HG03378 (cell line): ENCODE measurements around the gene VAV2.
"Not testable (repeated sequence)": the region's sequence is repeated elsewhere in the genome, so short reads cannot be mapped to it uniquely, and the experiment has no call there.

ENCODE experiments used
- ATAC-seq: cut with Tn5 transposase; IDR thresholded peaks from one replicate; pipeline ENCODE4 v1.9.1; 2021; ENCODE audit warnings: mild to moderate bottlenecking, moderate library complexity; ENCODE audit not compliant: unreplicated experiment

The VAV2 gene

DNA sequence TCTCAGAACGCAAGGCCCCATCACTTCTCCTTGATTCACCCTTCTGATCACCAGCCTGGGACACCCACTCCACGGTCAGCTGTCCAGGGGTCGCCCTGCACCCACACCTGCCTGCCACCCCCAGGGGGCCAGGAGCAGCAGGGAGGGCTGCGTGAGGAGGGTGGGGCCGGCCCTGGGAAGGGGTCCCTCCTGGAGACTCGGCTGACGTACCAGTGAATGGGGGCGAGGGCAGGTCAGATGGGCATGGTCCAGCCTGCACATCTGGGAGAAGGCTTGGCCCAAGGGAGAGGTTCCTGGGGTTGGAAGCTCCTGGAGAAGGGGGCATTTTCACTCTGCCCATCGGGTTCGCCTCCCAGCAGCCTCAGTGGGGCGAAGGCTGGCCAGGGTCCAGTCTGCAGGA lies 232.2 kb downstream of the VAV2 start:
- ATAC-seq = no peak

DNA sequence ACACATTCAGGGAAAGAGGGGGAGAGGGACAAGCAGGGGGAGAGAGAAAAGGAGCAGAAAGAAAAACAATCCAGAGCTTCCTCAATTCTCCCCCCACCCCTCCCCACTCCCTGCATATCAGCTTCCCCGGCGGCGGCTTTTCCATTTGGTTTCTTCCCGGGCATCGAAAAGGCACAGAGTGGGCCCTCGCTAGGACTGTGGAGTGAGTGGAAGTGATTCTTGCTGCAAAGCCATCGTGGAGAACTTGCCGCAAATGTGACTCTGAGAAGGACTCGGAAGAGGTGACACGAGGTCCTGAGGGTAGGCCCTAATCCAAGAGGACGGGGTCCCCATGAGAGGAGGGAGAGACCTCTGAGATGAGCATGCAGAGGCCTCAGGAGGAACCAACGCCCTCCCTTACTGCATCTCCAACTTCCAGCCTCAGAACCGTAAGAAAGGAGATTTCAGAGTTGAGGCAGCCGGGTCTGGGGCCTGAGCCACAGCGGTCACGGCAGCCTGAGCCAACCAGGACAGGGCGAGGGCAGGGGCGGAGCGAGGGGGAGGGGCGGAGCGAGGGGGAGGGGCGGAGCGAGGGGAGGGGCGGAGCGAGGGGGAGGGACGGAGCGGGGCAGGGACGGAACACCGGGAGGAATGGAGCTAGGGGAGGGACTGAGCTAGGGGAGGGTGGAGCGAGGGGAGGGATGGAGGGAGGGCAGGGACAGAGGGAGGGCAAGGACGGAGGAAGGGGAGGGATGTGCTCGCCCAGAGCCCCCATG lies 232.8 kb downstream of the VAV2 start:
- no peak for ATAC-seq

DNA sequence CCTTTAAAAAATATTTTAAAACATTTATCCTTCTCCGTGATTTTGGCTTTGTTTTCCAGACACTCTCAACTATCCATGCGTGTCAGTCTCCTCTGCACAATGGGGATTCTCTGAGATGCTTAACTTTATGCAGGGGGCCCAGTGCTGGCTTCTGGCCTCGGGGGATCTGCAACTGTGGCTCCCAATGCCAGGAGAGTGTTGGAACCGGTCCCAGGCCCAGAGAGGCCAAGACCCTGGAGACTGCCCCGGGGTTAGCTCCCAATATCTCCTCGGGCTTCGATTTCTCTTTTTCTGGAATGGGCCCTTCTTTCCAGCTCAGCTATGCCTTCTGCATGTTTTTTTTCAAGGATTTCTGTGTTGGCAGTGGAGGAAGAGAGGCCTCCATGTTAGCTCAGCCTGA lies 233.9 kb downstream of the VAV2 start:
- ATAC-seq = no peak

DNA sequence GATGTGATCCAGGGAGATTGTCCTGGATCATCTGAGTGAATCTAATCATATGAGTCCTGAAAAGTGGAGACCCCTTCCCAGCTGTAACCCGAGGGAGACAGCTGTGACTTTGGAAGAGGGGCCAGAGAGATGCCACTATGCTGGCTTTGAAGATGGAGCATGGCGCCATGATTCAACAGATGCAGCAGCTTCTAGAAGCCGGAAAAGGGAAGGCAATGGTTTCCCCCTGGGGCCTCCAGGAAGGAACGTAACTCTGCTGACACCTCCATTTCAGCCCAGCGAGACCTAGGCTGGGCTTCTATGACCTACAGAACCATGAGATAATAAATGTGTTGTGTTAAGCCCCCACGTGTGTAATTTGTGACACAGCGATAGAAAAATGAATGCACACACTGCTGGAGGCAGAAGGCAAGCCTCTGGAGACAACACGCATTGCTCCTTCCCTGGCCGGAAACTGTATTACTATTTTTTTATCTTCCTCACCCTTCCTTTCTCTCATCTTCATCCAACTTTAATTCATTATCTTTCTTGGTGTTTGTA lies 237.4 kb downstream of the VAV2 start:
- no peak for ATAC-seq

DNA sequence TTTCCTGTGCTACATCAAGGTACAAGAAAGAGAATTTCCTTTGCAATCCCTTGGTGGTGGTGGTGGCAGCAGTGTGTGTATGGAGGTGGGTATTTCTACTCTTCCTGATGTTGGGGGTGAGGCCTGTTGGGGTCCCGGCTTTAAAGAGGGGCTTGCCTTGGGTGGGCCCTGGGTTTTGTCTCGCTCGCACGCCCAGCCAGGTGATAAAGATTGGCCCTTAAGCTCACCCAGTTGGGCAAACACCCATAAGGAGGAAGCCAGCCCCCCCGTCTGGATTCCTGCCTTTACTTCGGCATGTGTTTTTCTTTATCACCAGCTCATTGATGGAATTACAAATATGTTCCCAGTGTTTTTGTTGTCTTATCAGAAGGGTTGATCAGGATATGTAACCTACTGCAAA lies 237.9 kb downstream of the VAV2 start:
- no peak for ATAC-seq

DNA sequence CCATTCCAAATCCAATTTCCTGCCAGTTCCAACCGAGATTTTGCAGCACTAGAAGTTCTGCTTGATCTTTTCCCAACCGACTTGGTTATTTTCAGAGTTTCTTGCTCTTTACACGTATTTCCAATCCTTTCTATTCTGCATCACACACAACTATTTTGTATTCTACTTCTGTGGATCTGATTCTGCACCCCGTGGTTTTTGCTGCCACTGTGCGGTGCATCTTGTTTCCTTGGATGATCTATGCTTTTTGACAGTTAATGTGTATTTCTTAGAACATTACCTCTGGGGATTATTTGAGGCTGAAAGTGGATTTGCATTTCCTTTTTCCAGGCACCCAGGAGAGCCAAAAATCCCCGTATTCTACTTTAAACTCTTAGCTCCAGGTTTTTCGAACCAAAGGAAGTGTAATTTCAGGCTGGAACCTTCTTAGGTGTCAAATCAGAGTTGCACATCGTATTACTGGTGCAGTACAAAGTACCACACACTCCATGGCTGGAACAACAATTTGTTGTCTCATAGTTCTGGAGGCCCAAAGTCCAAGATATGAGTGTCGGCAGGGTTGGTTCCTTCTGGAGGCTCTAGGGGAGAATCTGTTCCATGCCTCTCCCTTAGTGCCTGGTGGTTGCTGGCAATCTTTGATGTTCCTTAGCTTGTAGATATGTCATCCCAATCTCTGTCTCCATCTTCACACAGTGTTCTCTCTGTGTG lies 239.2 kb downstream of the VAV2 start:
- ATAC-seq = no peak

DNA sequence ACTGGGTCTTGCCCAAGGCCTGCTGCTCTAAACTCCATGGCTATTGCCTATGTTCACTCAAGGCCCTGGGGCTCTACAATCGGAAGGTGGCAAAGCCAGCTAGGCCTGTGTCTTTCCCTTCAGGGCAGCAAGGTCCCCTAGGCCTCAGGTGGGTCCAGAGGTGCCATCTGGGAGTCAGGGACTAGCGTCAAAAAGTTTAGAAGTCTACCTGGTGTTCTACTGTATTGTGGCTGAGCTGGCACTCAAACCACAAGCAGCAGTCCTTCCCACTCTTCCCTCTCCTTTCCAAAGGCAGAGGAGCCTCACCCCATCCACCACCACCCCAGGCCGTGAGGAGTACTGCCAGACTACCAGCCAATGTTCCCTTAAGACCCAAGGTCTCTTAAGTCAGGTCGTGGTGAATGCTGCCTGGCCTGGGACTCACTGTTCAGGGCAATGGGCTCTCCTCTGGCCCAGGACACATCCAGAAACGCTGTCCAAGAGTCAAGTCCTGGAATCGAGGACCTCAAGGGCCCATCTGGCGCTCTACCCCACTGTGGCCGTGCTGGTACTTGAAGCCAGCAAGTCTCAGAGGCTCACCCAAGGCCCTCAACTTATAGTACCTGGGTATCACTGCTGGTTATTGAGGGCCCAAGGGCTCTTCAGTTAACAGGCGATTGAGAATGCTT lies 241.0 kb downstream of the VAV2 start:
- ATAC-seq = no peak

DNA sequence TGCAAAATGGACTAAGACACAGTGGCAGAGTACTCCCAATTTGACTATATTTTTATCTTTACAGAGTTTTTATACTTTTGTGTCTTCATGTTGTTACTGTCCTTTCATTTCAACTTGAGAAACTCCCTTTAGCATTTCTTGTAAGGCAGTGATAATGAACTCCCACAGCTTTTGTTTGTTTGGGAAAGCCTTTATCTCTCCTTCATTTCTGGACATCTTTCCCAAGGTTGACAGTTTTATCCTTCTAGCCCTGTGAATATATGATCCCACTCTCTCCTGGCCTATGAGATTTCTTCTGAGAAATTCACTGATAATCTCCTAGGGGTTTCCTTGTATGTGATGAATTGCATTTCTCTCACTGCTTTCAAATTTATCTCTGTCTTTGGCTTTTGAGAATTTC lies 244.8 kb downstream of the VAV2 start:
- no peak for ATAC-seq

DNA sequence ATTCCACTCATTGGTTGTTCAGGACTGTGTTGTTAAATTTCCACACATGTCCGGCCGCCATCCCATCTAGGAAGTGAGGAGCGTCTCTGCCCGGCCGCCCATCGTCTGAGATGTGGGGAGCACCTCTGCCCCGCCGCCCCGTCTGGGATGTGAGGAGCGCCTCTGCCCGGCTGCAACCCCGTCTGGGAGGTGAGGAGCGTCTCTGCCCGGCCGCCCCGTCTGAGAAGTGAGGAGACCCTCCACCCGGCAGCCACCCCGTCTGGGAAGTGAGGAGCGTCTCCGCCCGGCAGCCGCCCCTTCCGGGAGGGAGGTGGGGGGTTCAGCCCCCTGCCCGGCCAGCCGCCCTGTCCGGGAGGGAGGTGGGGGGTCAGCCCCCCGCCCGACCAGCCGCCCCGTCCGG lies 247.6 kb downstream of the VAV2 start:
- not testable (repeated sequence) for ATAC-seq

DNA sequence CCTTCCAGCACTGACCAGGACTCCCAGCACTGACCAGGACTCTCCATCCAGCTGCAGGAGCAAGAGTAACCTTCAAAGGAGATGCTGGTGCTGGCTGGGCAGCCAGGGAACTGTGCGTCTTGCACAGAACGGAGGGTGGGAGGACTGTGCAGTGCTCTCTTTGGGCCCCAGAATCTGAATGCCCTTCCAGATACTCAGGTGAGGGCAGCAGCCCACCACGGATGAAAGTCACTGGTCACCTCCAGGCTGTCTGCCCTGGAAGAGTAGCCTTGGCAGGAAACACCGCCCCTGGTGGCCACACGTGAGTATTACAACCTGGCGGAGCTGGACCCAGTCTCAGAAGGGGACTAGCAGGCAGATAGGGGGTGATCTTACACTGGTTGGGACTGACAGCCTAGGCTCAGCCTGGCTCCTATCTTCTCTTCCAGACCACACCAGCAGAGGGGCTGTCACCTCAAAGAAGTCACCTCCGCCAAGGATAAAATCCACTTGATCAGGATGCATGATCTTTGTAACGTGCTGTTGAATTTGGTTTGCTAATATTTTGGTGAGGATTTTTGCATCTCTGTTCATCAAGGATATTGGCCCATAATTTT lies 249.2 kb downstream of the VAV2 start:
- no peak for ATAC-seq

DNA sequence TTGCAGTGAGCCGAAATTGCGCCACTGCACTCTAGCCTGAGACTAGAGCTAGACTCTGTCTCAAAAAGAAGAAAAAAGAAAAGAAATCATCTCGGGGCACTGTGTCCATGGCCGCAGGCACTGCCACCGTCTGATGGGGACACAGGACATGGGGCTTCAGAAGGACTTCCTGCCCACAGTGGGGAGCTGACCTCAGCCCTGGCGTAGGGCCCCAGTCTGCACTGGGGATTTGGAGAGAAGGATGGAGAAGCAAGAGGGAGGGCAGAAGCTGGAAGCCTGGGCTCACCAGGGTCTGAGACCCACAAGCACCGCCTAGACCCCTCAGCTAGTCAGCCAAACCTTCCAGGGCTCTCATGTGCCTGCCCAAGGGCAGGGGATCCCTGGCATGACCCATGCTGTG lies 249.9 kb downstream of the VAV2 start:
- no peak for ATAC-seq

DNA sequence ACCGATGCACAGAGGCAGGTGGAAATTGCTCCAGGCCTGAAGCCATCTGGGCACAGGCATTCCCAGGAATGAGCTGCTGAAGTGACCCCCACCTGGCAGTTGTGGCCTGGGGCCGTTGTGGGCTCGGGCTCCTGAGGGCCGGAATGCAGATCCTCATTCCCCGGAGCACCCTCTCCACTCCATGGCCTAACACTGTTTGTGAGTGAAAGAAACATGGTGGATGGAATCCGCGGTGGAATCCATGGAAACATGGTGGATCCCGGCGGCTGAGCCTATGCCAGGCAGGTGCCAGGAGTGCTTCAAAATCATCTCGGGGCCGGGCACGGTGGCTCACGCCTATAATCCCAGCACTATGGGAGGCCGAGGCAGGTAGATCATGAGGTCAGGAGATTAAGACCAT lies 250.4 kb downstream of the VAV2 start:
- no peak for ATAC-seq

DNA sequence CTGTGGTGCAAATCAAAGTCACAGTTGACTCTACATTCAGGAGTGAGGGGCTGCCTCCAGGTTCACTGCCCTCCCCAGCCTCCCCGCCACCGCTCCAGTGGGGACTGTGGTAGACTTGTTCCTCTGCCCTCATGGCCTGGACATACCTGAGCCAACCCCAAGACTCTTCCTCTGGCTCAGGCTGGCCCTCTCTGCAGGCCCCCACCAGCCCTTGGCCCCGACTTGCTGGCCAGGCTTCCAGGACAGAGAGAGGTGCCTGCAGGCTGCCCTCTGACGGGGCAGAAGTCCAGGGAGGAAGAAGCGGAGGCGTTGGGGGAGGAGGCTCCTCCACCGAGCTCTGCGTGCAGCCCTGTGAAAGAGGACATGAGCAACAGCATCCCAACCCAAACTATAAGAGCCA lies 251.2 kb downstream of the VAV2 start:
- no peak for ATAC-seq

DNA sequence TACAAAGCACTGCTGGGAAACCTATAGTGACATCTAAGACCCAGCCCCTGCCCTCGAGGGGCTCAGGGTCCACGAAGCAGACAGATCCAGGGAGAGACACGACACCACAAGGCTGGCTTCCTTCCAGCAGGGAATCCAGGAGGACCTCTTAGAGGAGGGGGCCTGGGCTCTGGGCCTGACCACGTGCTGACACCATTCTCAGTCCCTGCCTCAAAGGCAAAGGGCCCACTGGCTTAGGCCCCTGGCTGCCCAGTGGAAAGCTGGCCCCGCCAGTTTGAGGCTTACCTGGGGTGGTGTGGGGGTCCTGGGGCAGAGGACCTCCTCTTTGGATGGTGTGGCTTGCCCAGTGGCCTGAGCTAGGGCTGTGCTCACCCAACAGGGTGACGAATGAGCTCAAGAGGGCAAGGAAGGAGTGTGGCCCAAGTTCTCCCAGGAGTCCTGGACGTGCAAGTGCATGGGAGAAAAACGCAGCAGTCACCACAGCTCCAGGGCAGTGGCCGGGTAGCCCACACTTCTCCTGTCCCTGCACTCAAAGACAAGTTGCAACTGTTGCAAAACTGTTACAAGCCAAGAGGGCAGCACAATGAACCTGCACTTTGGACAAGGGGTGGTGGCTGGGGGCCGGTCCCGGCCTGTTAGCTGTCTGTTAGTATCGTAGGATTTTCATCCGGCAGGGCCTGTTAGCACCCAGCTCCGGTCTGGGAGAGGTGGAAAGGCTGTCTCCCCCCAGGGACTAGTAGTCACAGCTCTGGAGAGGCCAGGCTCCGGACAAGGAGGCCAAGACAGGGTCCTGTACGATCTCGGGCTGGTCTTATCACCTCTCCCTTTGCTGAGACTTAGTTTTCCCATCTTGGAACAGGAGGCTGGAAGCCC lies 252.5 kb downstream of the VAV2 start:
- no peak for ATAC-seq

DNA sequence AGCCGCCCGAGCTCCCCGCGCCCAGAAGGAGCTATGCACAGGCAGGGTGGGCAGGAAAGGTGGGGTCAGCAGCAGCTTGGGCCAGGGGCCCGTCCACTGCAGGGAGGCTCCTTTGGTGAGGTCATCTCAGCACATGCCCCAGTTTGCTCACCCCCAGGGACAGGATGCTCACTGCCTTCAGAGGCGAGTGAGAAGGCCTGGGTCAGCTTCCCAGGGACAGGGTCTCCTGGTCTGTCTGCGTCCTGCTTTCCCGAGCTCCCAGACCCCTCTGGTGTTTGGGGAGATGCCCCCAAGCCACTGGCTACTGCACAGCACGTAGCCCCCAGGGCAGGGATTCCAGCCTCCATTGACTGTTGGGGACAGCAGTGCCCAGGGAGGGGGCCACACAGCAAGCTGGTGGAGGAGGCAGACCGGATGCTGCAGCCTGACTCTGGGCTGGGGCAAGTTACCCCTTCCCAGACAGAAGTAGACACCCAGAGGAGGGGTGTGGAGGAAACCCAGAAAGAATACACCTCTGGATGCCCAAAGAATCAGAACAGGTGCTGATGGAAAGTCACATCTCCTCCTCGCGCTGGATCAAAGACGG lies 253.4 kb downstream of the VAV2 start:
- ATAC-seq = no peak

DNA sequence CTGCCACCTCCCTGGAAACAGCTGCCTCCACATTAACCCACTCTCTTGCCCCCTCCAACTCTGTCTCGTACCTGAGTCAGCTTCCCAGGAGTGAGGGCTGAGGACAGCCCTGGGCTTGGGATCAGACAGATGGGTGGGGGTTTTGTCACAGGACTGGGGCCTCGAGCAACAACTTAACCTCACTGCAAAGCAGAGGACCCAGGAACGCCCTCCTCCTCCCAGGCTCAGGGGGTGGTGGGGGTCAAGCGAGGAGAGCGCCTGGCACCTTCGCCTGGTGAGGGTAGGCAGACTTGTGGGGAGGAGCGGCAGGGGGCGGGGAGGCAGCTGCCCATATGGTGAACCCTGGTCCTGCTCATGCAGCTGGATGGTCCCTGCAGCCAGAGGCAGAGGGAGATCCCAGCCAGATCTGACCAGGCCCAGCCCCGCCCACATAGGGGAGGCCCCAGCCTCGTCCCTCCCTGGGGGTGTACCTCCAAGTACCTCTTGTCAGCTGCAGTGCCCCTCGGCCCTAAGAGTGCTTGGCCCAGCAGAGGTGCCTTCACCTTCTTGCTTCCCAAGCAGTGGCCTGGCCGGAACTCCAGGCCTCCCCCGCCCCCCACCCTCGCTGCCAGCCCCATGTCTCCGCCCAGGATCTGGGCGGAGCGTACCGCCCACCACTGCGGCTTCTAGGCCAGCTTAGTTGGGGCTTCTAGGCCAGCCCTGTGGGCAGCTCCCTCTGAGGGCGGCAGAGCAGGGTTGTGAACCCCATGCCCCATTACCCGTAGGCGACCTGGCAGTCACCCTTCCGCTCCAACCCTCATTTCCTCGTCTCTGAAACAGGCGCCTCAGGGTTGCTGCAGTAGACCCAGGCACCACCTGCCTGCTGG lies 254.1 kb downstream of the VAV2 start, which contains the start of gene SARDH:
Gene SARDH (minus strand): TSS at position 579 of the 866 bp plus-strand sequence. CDS start 4,179 bp downstream, outside the sequence.
- ATAC-seq = no peak

DNA sequence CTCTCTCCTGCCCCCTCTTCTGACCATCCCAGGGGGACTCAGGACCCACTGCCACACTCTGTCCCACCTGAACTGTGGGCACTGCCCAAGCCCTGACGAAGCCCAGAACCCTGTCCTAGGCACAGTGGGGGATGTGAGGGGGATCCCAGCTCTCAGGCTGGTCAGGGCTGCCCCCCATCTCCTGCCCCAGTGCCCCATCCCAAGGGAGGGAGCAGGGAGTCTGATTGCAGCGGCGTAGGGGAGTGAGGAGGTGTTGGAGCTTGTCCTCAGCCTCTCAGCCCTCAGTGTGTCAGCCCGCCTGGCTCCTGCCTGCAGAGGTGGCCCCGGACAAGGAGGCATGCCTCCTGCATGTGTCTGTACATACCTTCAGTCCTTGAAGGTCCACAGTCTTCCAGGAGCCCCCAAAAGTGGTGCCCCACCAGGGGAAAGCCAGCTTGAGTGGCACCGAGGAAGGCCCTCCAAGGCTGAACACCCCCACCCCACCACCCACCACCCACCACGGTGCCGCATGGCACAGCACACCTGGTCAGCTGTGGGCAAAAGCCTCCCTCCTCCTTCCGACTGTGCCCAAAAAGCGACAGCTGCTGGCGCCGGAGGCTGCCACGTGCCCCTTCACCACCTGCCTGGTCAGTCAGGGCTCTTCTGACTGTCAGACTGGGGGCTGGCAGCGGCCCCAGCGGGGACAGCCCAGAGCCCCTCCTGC lies 254.9 kb downstream of the VAV2 start:
- ATAC-seq = no peak

DNA sequence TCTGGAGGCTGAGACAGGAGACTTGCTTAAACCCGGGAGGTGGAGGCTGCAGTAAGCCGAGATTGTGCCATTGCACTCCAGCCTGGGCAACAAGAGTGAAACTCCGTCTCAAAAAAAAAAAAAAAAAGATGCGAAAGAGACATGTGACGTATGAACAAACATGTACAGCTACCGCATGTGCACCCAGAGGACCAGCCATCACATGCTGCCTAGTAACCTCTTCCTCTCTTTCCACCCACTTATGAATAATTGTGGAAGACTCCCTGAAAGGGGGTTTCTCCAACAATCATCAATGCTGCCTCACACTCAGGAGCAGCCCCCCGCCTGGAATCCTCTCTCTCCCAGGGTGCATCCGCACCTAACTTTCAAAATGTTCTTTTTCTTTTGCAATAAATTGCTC lies 256.2 kb downstream of the VAV2 start:
- no peak for ATAC-seq
